Activated CD8-positive, alpha-beta memory T cell treated with anti-CD3 and anti-CD28 coated beads, Interleukin-2, amount 50 U/mL, for 4 hours (primary cell): Measurements from ENCODE around the gene DPEP1.
"Not testable (repeated sequence)": the region's sequence is repeated elsewhere in the genome, so short reads cannot be mapped to it uniquely, and the experiment has no call there.

ENCODE experiments used
- DNase-seq: peaks from one replicate; pipeline ENCODE4 v3.0.0-alpha.2; 2020

The DPEP1 gene

DNA sequence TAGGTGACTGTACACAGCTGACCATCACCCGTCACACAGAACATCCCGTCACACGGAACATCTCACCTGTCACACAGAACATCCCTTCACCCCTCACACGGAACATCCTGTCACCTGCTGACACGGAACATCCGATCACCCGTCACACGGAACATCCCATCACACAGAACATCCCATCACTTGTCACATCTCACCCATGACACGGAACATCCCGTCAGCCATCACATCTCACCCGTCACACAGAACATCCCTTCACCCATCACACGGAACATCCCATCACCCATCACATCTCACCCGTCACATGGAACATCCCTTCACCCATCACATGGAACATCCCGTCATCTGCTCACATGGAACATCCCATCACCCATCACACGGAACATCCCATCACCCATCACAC is 34.1 kb upstream of the DPEP1 start:
- DNase-seq: no peak

DNA sequence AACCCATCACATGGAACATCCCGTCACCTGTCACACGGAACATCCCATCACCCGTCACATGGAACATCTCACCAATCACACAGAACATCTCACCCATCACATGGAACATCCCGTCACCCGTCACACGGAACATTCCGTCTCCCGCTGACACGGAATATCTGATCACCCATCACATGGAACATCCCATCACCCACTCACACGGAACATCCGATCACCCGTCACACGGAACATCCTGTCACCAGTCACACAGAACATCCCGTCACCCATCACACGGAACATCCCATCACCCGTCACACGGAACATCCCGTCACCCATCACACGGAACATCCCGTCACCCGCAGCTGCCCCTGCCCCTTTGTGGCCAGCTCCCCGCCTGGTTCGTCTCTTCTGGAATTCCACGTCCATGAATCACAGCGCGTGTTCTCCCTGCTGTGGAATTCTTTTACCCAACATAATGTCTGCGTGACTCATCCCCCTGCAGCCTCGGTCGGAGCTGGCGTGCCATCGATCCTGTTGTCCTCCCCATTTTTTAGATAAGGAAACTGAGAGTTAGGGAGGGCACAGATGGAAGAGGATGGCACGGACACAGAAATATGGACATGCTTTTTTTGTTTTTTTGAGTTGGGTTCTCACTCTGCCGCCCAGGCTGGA is 32.3 kb upstream of the DPEP1 start:
- DNase-seq: no peak

DNA sequence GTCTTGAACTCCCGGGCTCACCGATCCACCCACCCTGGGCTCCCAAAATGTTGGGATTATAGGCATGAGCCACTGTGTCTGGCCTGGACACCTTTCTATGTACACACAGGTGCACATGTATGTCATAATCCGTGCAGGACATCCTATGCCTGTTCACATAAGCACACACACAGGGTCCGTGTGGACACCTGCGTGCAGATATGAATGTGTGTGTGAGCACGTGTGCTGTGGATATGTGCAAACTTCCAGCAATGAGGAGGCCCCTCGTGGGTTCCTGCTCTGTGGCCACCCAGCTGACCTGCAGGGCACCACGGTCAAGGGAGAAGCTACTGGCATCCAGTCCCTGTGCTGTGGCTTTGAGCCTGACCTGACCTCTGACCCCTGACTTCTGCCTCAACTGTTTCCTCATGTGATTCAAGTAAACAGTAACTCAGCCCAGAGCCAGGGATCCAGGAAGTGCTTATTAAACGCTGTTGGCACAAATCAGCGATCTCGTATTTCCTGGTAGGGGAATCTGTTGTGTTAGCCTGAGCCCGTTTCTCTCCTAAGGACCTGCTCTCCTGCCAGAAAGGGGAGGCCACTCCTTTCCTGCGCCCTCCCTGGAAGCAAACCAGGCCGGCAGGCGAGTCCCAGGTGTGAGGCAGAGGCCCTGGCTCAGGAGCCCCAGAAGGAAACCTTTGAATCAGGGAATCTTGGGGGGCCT is 31.4 kb upstream of the DPEP1 start:
- DNase-seq: no peak

DNA sequence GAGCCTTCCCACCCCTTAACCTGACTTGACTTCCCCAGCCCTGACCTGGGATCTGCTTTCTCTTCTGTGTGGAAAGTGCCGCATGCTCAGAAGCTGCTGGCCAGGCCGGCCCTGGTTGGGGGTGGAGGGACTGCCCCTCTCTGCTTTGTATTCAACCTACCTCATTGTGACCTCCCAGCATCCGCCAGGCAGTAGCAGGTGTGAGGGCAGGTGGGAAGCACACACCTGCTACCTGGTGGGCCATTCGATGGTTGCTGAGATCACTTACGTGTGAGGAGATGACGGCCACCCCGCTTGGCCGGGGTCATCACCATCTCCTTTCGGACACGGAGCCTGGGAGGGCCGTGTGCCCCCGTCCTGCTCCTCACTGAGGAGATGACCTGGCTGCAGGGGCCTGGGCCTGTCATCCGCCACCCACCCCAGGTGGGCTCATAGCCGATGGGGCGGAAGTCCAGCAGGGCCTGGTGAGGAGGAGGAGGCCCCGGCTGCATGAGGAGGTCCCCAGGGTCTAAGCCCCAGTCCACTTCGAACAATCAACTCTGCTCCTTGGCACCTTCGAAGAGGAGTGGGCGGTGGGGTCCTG is 30.7 kb upstream of the DPEP1 start:
- no peak for DNase-seq

DNA sequence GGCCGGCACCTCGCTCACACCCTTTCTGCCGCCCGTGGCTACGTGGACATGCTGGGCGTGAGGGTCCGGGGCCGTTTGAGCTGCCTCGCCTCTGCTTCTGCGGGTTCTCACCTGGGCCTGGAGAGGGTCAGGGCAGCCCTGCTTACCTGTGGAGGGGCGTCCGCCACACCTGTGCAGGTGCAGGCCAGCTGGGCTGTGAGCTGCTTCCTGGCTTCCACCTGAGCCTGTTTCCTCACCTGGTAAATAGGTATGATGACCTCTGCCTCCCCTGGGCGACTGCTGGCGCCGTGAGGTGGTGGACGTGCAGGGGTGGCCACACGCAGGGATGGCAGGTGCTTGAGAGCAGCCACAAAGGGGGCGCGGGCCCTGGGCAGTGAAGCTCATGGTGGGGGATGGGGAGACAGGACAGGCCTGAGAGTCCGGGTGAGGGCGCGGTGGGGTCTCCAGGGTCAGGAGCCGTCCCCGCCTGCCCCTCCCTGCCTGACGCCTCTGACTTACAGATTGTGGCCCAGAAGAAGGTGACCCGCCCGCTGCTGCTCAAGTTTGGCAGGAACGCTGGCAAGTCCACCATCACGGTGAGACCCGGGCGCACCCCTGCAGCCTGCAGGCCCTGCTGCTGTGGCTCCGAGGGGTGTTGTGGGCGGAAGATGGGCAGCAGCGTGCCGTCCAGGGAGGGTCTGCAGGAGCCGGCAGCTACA is 30.1 kb upstream of the DPEP1 start:
- no peak for DNase-seq

DNA sequence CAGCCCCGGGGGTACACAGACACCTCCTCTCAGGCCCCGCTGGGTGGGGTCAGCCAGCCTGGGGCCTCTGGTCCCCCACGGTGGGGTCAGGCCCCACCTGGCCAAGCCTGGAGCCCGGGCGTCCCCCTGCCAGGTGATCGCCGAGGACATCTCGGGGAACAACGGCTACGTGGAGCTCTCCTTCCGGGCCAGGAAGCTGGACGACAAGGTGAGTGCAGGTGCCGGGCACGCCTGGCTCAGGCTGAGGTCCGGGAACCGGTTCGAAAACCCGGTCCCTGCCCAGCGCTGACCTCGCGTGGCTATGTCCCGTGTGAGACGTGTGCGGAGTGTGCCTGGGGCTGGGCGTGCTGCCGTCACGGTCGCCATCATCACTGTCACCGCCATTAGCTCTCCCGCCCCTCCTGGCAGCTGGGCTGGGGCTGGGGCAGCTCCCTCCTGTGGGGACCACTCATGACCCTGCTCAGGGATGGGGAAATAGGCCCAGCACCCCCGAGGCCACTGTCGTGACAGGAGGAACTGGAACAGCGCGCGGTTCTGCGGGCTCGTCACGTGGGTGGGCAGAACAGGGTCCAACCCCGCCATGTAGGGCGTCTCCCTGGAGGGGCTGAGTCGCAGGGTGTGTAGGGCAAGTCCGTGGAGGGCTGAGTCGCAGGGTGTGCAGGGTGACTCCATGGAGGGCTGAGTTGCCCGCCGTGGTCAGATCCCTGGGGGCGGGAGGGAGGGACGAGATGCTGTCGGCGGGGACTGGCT is 29.4 kb upstream of the DPEP1 start:
- no peak for DNase-seq

DNA sequence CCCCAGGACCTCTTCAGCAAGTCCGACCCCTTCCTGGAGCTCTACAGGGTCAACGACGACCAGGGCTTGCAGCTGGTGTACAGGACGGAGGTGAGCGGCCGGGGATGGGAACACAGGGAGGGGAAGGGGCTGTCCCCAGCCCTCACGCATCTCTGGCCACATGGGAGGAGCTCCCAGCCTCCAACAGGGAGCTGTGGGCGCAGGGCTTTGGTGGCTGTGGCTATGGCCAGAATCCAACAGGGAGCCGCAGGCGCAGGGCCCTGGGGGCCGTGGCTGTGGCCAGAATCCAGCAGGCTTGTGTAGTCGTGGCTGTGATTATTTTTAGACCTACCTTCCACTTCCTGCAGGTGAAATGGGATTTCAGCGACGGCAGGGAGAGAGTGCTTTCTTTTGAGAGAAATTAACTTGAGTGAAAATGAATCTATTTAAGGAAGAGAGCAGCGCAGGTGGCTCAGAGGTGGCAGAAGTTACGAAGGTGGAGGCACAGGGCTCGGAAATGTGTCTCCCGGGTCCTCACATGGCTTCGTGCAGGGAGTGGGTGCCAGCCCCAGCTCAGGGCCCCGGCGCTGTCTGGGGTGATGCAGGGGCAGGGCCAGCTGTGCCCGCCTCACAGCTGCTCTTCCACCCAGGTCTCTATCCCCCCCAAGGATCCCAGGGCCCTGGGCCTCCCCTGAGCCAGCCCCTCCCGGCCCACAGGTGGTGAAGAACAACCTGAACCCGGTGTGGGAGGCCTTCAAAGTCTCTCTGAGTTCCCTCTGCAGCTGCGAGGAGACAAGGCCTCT is 28.5 kb upstream of the DPEP1 start:
- no peak for DNase-seq

- no peak for DNase-seq
Observed at GRCh38 chr16:89586218-89586617, 27.2 kb upstream of the DPEP1 start.

GRCh38 chr16:89586853-89587252 is 26.6 kb upstream of the DPEP1 start:
- DNase-seq: no peak

- not testable (repeated sequence) for DNase-seq
Observed at GRCh38 chr16:89587676-89588075, 25.8 kb upstream of the DPEP1 start.

- DNase-seq: peak; percentile 14
Observed at GRCh38 chr16:89588413-89589109, 24.9 kb upstream of the DPEP1 start.

DNA sequence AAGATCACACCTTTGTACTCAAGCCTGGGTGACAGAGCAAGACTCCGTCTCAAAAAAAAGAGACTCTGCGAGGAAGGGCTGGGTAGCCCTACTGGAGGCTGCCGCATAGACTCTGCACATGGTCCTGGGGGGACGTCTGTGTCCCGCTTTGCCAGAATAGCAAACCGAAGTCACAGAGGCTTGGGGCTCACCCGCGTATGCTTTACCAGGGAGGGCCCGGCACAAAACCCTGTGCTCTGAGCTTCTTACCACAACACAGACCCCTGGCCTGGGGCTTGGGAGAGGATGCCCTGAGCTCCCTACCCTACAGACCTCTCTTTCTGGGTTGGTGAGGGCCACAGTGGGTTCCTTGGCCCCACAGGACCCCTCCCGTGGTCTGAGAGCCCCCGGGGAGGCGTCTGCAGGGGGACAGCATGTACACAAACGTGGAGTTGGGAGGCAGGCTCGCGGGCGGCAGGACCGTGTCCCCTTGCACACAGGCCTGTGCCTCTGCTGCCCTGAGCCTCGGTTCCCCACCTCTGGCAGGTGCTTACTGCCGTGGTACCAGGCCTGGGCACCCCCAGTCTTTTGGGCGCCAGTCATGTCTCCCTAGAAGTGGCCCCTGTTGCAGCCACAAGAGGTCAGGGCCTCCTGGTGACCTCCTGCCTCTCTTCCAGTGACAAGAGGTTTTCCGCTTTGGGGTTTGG is 24.1 kb upstream of the DPEP1 start:
- peak; percentile 11 for DNase-seq

- DNase-seq: peak; percentile 27
Observed at GRCh38 chr16:89593841-89594240, 19.6 kb upstream of the DPEP1 start.

DNA sequence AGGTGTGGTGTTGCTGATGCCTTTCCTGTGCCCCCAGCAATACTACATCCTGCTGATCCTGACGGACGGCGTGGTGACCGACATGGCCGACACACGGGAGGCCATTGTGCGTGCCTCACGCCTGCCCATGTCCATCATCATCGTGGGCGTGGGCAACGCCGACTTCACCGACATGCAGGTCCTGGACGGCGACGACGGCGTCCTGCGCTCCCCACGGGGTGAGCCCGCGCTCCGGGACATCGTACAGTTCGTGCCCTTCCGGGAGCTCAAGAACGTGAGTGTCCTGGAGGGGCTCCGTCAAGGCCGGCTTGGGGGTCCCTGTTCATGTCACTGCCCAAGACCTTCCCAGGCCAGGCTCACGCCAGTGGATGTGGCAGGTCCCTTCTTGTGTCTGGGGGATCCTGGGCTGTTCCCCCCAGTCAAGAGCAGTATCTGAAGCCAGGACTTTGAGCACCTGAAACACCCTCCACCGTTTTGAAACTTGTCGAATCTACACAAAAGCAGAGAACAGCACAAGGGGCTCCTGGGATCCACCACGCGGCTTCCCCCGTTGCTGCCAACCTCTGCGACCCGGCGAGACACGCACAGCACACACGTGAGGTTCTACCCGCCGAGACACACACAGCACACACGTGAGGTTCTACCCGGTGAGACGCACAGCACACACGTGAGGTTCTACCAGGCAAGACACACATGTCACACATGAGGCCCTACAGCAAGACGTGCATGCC is 17.9 kb upstream of the DPEP1 start:
- DNase-seq: peak; percentile 13

DNA sequence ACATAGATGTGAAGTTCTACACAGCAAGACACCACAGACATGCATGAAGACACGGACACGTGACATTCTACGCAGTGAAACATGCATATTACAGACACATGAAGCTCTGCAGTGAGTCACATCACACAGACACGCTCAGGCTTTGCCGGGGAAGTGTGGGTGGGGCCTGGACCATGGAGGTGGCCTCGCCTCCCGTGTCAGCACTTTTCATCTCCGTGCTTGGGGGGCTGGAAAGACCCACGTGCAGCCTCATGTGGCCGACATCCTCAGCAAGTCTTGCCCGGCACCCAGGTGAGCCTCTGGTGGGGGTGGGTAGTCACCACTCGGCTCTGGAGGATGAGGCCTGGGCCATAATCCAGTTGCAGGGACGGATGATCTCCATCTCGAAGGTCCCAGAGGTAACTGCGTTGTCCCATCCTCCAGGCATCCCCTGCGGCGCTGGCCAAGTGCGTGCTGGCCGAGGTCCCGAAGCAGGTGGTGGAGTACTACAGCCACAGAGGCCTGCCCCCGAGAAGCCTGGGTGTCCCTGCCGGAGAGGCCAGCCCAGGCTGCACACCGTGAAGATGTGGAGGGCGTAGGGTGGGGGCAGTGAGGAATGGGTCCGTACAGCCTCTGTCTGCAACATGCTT is 17.3 kb upstream of the DPEP1 start:
- peak; percentile 13 for DNase-seq

- peak; percentile 13 for DNase-seq
Observed at GRCh38 chr16:89596957-89597649, 16.3 kb upstream of the DPEP1 start.

- no peak for DNase-seq
Observed at GRCh38 chr16:89598199-89598598, 15.2 kb upstream of the DPEP1 start.

DNA sequence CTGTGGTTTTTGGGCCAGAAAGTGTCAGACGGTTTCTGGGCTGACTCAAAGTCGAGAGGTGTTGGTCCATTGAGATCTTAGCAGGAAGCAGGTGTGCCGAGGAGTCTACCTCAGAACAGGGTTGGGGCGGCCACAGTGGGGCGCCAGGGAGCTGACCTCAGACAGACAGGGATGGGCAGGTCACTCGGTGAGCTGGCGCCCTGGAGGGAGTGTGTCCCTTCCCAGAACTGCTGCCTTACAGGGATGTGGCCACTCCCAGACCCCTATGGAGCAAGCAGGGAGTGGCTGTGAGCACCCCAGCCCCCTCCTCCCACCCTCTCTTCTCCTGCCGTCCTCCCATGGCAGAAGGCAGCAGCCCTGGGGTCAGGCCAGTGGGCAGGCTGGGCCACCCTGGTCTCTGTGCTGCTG is 14.0 kb upstream of the DPEP1 start:
- peak; percentile 51 for DNase-seq

GRCh38 chr16:89599902-89600301 is 13.5 kb upstream of the DPEP1 start:
- DNase-seq: no peak
